ENCODE results near the gene LRRC7. TPM values are rescaled to one million over a fixed set of nuclear protein-coding genes. Genes with fewer than 3 reads are reported as not detected.

The LRRC7 gene
- total and polyA plus RNA-seq, 2 of the 13 experiments (the other 11 are each of a cell fraction or from before 2014, with no cell fraction given), result not detected

- BruUV-seq (replicated peaks), result no TSS peak
- intact Hi-C loops (cut with micrococcal nuclease; ENCODE audit: unreplicated experiment), result no loop called here
- no peaks in the 10 kb centered on the region for H3K4me1 ChIP-seq (ENCODE audit: insufficient read depth, low read length)
- CTCF ChIA-PET (ENCODE audit: low intra/inter-chr PET ratio, low total read pairs), result no interaction called here
- no peak overlapping the region for H3K4me3 ChIP-seq (replicated peaks in 1 of 3; ENCODE audit: insufficient read depth in 1 of 3, low read depth in 2 of 3, low read length in 3 of 3)
- H3K27me3 ChIP-seq (ENCODE audit: control insufficient read depth in 1 of 2, insufficient read depth in 2 of 2, low read length in 2 of 2), result no peaks in the 10 kb centered on the region
- no peak for ATAC-seq
- H4K20me1 ChIP-seq (ENCODE audit: insufficient read depth, low read length), result no peaks in the 10 kb centered on the region
- H3K36me3 ChIP-seq (replicated peaks in 1 of 2; ENCODE audit: control insufficient read depth in 1 of 2, insufficient read depth in 2 of 2, low read length in 2 of 2), result no peaks in the 10 kb centered on the region
- TF ChIP-seq RFX5 (IDR thresholded peaks at IDR 0.05; ENCODE audit: low read depth, low read length) (no peak), ZFP36L1 (CRISPR knock-in tag; IDR thresholded peaks at IDR 0.05) (no peak), ZNF546 (CRISPR knock-in tag; conservative IDR thresholded peaks at IDR 0.05) (no peak), ADNP (CRISPR knock-in tag; IDR thresholded peaks at IDR 0.05) (no peak)
- WGBS (ENCODE audit: low lambda C conversion rate), result 0% methylated on average over 1 of the region's 1 CpG
- FAIRE-seq, result no peak
- POLR2A ChIA-PET, result no interaction called here
- no peak overlapping the region for H3K4me2 ChIP-seq (ENCODE audit: low read depth, low read length)
- no peak overlapping the region for H3K9ac ChIP-seq (ENCODE audit: insufficient read depth, low read depth, low read length)
- H2AFZ ChIP-seq (ENCODE audit: low read length), result no peak overlapping the region
- H3K27ac ChIP-seq (ENCODE audit: extremely low read length, insufficient read depth, low read length), result no peak overlapping the region
- H3K79me2 ChIP-seq (ENCODE audit: insufficient read depth, low read length), result no peaks in the 10 kb centered on the region
- H3K9me3 ChIP-seq (ENCODE audit: low read length), result no peaks in the 10 kb centered on the region
- in situ Hi-C loops (cut with HindIII; ENCODE audit: extremely low pct_ligation_motif_present, low pct_unique_long_range_greater_than_20kb), result no loop called here
- no peak for DNase-seq (ENCODE audit: low spot score)
Observed at GRCh38 chr1:70048336-70049094, 480.8 kb downstream of the LRRC7 start.

- no peaks in the 10 kb centered on the region for H3K4me1 ChIP-seq (ENCODE audit: insufficient read depth, low read length)
- no peak for ATAC-seq
- no peak for FAIRE-seq
- H3K79me2 ChIP-seq (ENCODE audit: insufficient read depth, low read length), result no peaks in the 10 kb centered on the region
- in situ Hi-C loops (cut with HindIII; ENCODE audit: extremely low pct_ligation_motif_present, low pct_unique_long_range_greater_than_20kb), result no loop called here
- H3K4me2 ChIP-seq (ENCODE audit: low read depth, low read length), result no peak overlapping the region
- no peaks in the 10 kb centered on the region for H3K36me3 ChIP-seq (replicated peaks in 1 of 2; ENCODE audit: control insufficient read depth in 1 of 2, insufficient read depth in 2 of 2, low read length in 2 of 2)
- 7% methylated on average over 1 of the region's 1 CpG for WGBS (ENCODE audit: low lambda C conversion rate)
- no peaks in the 10 kb centered on the region for H4K20me1 ChIP-seq (ENCODE audit: insufficient read depth, low read length)
- no peak overlapping the region for H3K27ac ChIP-seq (ENCODE audit: extremely low read length, insufficient read depth, low read length)
- intact Hi-C loops (cut with micrococcal nuclease; ENCODE audit: unreplicated experiment), result no loop called here
- DNase-seq (ENCODE audit: low spot score), result no peak
- H3K4me3 ChIP-seq (replicated peaks in 1 of 3; ENCODE audit: insufficient read depth in 1 of 3, low read depth in 2 of 3, low read length in 3 of 3), result no peak overlapping the region
- no peaks in the 10 kb centered on the region for H3K27me3 ChIP-seq (ENCODE audit: control insufficient read depth in 1 of 2, insufficient read depth in 2 of 2, low read length in 2 of 2)
- CTCF ChIA-PET (ENCODE audit: low intra/inter-chr PET ratio, low total read pairs), result no interaction called here
- H3K9me3 ChIP-seq (ENCODE audit: low read length), result no peaks in the 10 kb centered on the region
- no TSS peak for BruUV-seq (replicated peaks)
- H3K9ac ChIP-seq (ENCODE audit: insufficient read depth, low read depth, low read length), result no peak overlapping the region
- POLR2A ChIA-PET, result no interaction called here
- no peak overlapping the region for H2AFZ ChIP-seq (ENCODE audit: low read length)
- TF ChIP-seq ZNF777 (CRISPR knock-in tag; IDR thresholded peaks at IDR 0.05) (no peak), ZNF501 (CRISPR knock-in tag; IDR thresholded peaks at IDR 0.05) (no peak), CENPBD1 (CRISPR knock-in tag; IDR thresholded peaks at IDR 0.05; ENCODE audit: borderline replicate concordance, low read depth) (no peak), ZKSCAN1 (IDR thresholded peaks at IDR 0.05; ENCODE audit: low read length) (no peak), ZNF766 (CRISPR knock-in tag; IDR thresholded peaks at IDR 0.05; ENCODE audit: borderline replicate concordance) (no peak), ZNF235 (CRISPR knock-in tag; IDR thresholded peaks at IDR 0.05; ENCODE audit: borderline replicate concordance) (no peak), POLR2AphosphoS5 (IDR thresholded peaks at IDR 0.05; ENCODE audit: low read depth, low read length) (no peak), ZNF790 (CRISPR knock-in tag; IDR thresholded peaks at IDR 0.05; ENCODE audit: borderline replicate concordance) (no peak), PPARG (CRISPR knock-in tag; conservative IDR thresholded peaks at IDR 0.05) (no peak), HMGXB4 (CRISPR knock-in tag; IDR thresholded peaks at IDR 0.05; ENCODE audit: borderline replicate concordance in 1 of 2, low read depth in 1 of 2) (no peak), ZBTB21 (CRISPR knock-in tag; IDR thresholded peaks at IDR 0.05) (no peak), ZNF253 (CRISPR knock-in tag; IDR thresholded peaks at IDR 0.05; ENCODE audit: borderline replicate concordance) (no peak), U2AF2 (IDR thresholded peaks at IDR 0.05; ENCODE audit: low read depth, low read length) (no peak)
Observed at GRCh38 chr1:70051926-70052325, 484.2 kb downstream of the LRRC7 start.

Data from HepG2 (cell line).